HepG2 (cell line): ENCODE measurements around the gene SMLR1. TPM values are rescaled to one million over a fixed set of nuclear protein-coding genes. Genes with fewer than 3 reads are reported as not detected.
A peak's percentile ranks its signal among the peaks of the same experiment; 100 is the strongest.

ENCODE experiments used
- ATAC-seq: fragments of 200-7000 bp; cut with Tn5 transposase; 3 replicates; pipeline ENCODE4 v1.9.1; 2020; ENCODE audit warnings: mild to moderate bottlenecking, moderate library complexity
- BruUV-seq: library from RNA; stranded (reverse); fragments of 400-500 nt; replicated peaks from 2 replicates; lab custom pipeline; 2021; lab: Mats Ljungman, UMichigan
- CTCF ChIA-PET: fragments of 300-600 bp; formaldehyde crosslinking; extraction: SDS; loops from one replicate; lab custom pipeline; 2021; ENCODE audit warnings: low total read pairs, inconsistent platforms, low intra/inter-chr PET ratio; lab: Yijun Ruan, JAX
- POLR2A ChIA-PET: fragments of 350-600 bp; sonication (Branson Sonifier 250); formaldehyde crosslinking; loops from one replicate; lab custom pipeline; 2020; ENCODE audit warnings: antibody characterized with exemption, inconsistent platforms; lab: Yijun Ruan, JAX
- DNase-seq: peaks from one replicate; pipeline ENCODE4 v3.0.0-alpha.2; 2015; ENCODE audit warnings: low spot score
- FAIRE-seq: peaks from 3 replicates; lab custom pipeline; 2011; peaks lifted over from hg19 to GRCh38; lab: Jason Lieb, UNC
- H2AFZ ChIP-seq: one replicate; pipeline ENCODE4 v1.6.1; 2011; ENCODE audit warnings: low read length, inconsistent platforms
- H3K27ac ChIP-seq: fragments of 300-600 bp; 3 replicates; pipeline ENCODE4 v1.8.0; 2011; ENCODE audit warnings: mixed run types, mild to moderate bottlenecking, mixed read lengths, low read length, inconsistent platforms; ENCODE audit not compliant: insufficient read depth; ENCODE audit errors: extremely low read length
- H3K27me3 ChIP-seq, 2 experiments: fragments of 200-600 bp in 1 of 2; 2 replicates in 1 of 2; 3 replicates in 1 of 2; pipeline versions ENCODE4 v1.6.0 to v1.8.0; 2011; ENCODE audit warnings: low read length in 2 of 2, mild to moderate bottlenecking in 2 of 2, moderate library complexity in 2 of 2, inconsistent platforms in 1 of 2; ENCODE audit not compliant: insufficient read depth in 2 of 2, control insufficient read depth in 1 of 2
- H3K36me3 ChIP-seq, 2 experiments: fragments of 200-600 bp in 1 of 2; replicated peaks in 1 of 2; 2 replicates in 1 of 2; 3 replicates in 1 of 2; pipeline versions ENCODE4 v1.5.1 to v1.8.0; 2011; ENCODE audit warnings: low read length in 2 of 2, inconsistent platforms in 1 of 2; ENCODE audit not compliant: insufficient read depth in 2 of 2, control insufficient read depth in 1 of 2
- H3K4me1 ChIP-seq: 2 replicates; pipeline ENCODE4 v1.5.1; 2012; ENCODE audit warnings: low read length, inconsistent platforms; ENCODE audit not compliant: insufficient read depth
- H3K4me2 ChIP-seq: 2 replicates; pipeline ENCODE4 v1.6.0; 2011; ENCODE audit warnings: low read depth, low read length, inconsistent platforms
- H3K4me3 ChIP-seq, 3 experiments: fragments of 200-600 bp in 1 of 3; sonication (generic), shearing (Covaris generic) in 1 of 3; replicated peaks in 1 of 3; 2 replicates each; pipeline ENCODE4 v1.5.1; 2011 to 2016; ENCODE audit warnings: low read length in 3 of 3, inconsistent platforms in 2 of 3, low read depth in 2 of 3, mild to moderate bottlenecking in 2 of 3, control low read depth in 1 of 3, mixed read lengths in 1 of 3; ENCODE audit not compliant: insufficient read depth in 1 of 3
- H3K79me2 ChIP-seq: one replicate; pipeline ENCODE4 v1.6.1; 2011; ENCODE audit warnings: low read length, inconsistent platforms; ENCODE audit not compliant: insufficient read depth
- H3K9ac ChIP-seq: 2 replicates; pipeline ENCODE4 v1.6.0; 2011; ENCODE audit warnings: mild to moderate bottlenecking, low read depth, low read length, inconsistent platforms; ENCODE audit not compliant: insufficient read depth
- H3K9me3 ChIP-seq: 2 replicates; pipeline ENCODE4 v1.5.1; 2012; ENCODE audit warnings: mild to moderate bottlenecking, low read length
- H4K20me1 ChIP-seq: 2 replicates; pipeline ENCODE4 v1.6.0; 2011; ENCODE audit warnings: inconsistent platforms, mild to moderate bottlenecking, low read length, moderate library complexity; ENCODE audit not compliant: insufficient read depth
- DMAP1 ChIP-seq: IDR thresholded peaks from 2 replicates; pipeline ENCODE4 v1.6.1; 2016
- GATAD2A ChIP-seq: IDR thresholded peaks from 2 replicates; pipeline ENCODE4 v1.6.1; 2016
- KAT8 ChIP-seq: IDR thresholded peaks from 2 replicates; pipeline ENCODE4 v1.6.1; 2016; ENCODE audit warnings: missing genetic modification reagents, missing compliant biosample characterization
- MATR3 ChIP-seq: sonication (generic); formaldehyde crosslinking; IDR thresholded peaks from 2 replicates; pipeline ENCODE4 v1.4.0; 2020; ENCODE audit warnings: missing genetic modification reagents
- MAX ChIP-seq: IDR thresholded peaks from 2 replicates; pipeline ENCODE4 v1.6.1; 2012; ENCODE audit warnings: inconsistent platforms
- MEIS1 ChIP-seq: sonication (generic); formaldehyde crosslinking; IDR thresholded peaks from 2 replicates; pipeline ENCODE4 v1.9.0; 2021; ENCODE audit warnings: mild to moderate bottlenecking, missing genetic modification reagents, moderate library complexity, borderline replicate concordance
- RXRB ChIP-seq: IDR thresholded peaks from 2 replicates; pipeline ENCODE4 v1.6.1; 2016; ENCODE audit warnings: borderline replicate concordance, missing genetic modification reagents, missing compliant biosample characterization
- TBX2 ChIP-seq: sonication (generic); formaldehyde crosslinking; IDR thresholded peaks from 2 replicates; pipeline ENCODE4 v1.5.0; 2020; ENCODE audit warnings: missing genetic modification reagents, mild to moderate bottlenecking, borderline replicate concordance
- ZBED4 ChIP-seq: sonication (generic); formaldehyde crosslinking; IDR thresholded peaks from 2 replicates; pipeline ENCODE4 v1.4.0; 2020; ENCODE audit warnings: missing genetic modification reagents, borderline replicate concordance
- ZBTB42 ChIP-seq: sonication (generic); formaldehyde crosslinking; IDR thresholded peaks from 2 replicates; pipeline ENCODE4 v1.5.0; 2020; ENCODE audit warnings: mild to moderate bottlenecking, missing genetic modification reagents
- ZFYVE20 ChIP-seq: sonication (generic); formaldehyde crosslinking; IDR thresholded peaks from 2 replicates; pipeline ENCODE4 v1.8.0; 2023; ENCODE audit warnings: low read depth, mild to moderate bottlenecking, moderate library complexity, missing genetic modification reagents, borderline replicate concordance
- ZMAT3 ChIP-seq: sonication (generic); formaldehyde crosslinking; conservative IDR thresholded peaks from 2 replicates; pipeline ENCODE4 v1.7.0; 2021; ENCODE audit warnings: missing genetic modification reagents
- ZNF101 ChIP-seq: sonication (generic); formaldehyde crosslinking; IDR thresholded peaks from 2 replicates; pipeline ENCODE4 v1.4.0; 2020; ENCODE audit warnings: mild to moderate bottlenecking, low read depth, missing genetic modification reagents, borderline replicate concordance
- ZNF292 ChIP-seq: sonication (generic); formaldehyde crosslinking; IDR thresholded peaks from 2 replicates; pipeline ENCODE4 v1.8.1; 2022; ENCODE audit warnings: mild to moderate bottlenecking, low read depth, missing genetic modification reagents, borderline replicate concordance
- ZNF598 ChIP-seq: sonication (generic); formaldehyde crosslinking; IDR thresholded peaks from 2 replicates; pipeline ENCODE4 v1.5.1; 2020; ENCODE audit warnings: mild to moderate bottlenecking, missing genetic modification reagents, borderline replicate concordance
- ZNF775 ChIP-seq: sonication (generic); formaldehyde crosslinking; IDR thresholded peaks from 2 replicates; pipeline ENCODE4 v1.4.0; 2020; ENCODE audit warnings: missing genetic modification reagents, mild to moderate bottlenecking, moderate library complexity, borderline replicate concordance
- ZNF841 ChIP-seq: sonication (generic); formaldehyde crosslinking; IDR thresholded peaks from 2 replicates; pipeline ENCODE4 v1.8.1; 2023; ENCODE audit warnings: missing genetic modification reagents, borderline replicate concordance
- WGBS: methylation state at CpG from one replicate; pipeline ENCODE4 v1.1.6; 2017; ENCODE audit warnings: low lambda C conversion rate; 5-methylcytosine and 5-hydroxymethylcytosine counted together
- in situ Hi-C: cut with HindIII; loops from 2 replicates; pipeline ENCODE4 v1.10.0; 2017; ENCODE audit warnings: low pct_unique_long_range_greater_than_20kb; ENCODE audit not compliant: extremely low pct_ligation_motif_present
- intact Hi-C: fragments of 100-400 bp; cut with micrococcal nuclease; formaldehyde crosslinking; loops from one replicate; pipeline ENCODE4 v1.10.0; 2022; ENCODE audit not compliant: unreplicated experiment
- polyA plus RNA-seq, 8 experiments: library from polyadenylated mRNA; depleted of rRNA in 3 of 8; stranded (reverse) in 7 of 8; unstranded in 1 of 8; fragments of >200 nt; fragmentation: Illumina TruSeq in 4 of 8; extraction: Trizol in 4 of 8; gene quantifications; 2 replicates each; pipeline versions ENCODE4 v1.2.1 to v1.2.3, GENCODE V29; 2011 to 2016; ENCODE audit warnings: low read depth in 4 of 8, missing spikeins in 1 of 8, mixed read lengths in 1 of 8; ENCODE audit not compliant: insufficient read depth in 1 of 8
- total RNA-seq, 5 experiments: library from RNA; depleted of rRNA; stranded (reverse); fragments of >200 nt; fragmentation: Illumina TruSeq; extraction: Trizol; gene quantifications; 2 replicates each; pipeline ENCODE4 v1.2.3, GENCODE V29; 2016; ENCODE audit warnings: low read depth in 1 of 5

Gene SMLR1
- total and polyA plus RNA-seq, 2 of the 13 experiments (the other 11 are each of a cell fraction or from before 2014, with no cell fraction given) = 41.8 to 104 TPM

DNA sequence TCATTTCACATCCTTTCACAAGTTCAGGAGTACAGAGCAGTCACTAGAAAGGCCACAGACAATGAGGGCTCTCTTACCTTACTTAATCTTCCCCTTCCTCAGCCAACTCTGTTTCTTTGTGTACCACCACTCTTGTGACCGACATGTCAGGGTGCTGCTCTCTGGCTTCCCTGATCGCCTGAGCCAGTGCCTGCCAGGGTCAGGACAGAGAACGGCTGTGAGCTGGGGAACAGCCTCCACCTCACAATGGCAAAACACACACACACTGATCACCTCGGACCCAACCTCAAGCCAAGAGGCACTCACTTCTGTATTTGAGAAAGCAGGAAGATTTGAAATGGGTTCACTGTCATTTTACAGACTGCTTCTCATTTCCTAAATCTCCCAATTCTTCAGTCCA lies 30.8 kb downstream of the SMLR1 start (continued):
- peak; percentile 3; the same call in 1 of the 2 replicates for TF ChIP-seq TBX2 (CRISPR knock-in tag)
- TF ChIP-seq ZNF775 (CRISPR knock-in tag) = 0 out of 2 replicates have a peak, but pooled peaks have one; percentile 13
- peak; percentile 65; the same call in 1 of the 2 replicates for TF ChIP-seq ZNF598
- TF ChIP-seq, all 625 proteins: peak for 12

DNA sequence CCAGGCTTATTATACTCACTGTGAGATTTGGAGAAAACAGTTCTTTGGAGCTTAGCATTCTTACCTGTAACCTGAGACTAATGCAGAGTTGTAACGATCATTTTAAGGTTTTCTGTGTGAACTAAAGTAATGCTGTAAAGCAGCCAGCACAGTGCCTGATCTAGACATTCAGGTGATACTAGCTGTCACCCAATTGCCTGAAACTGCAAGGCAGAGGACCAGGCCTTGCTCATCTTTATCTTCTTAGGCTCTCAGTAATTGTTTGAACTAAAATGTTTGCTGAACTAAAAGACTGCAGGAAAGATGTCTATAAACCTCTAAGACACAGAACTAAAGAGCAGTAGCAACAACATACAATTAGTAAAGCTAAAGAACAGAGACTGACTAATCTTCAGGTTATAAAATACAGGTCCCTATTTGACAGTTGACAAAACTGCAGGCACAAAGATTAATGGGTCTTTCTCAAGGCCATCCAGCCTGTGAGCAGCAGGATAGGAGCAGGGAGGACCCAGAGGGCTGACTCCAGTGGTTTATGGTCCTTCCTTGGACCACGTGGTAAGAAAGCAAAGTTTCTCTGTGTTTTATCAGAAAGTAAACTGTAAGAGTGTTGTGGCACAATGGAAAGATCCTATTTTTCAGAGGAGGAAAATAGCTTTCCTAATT lies 31.4 kb downstream of the SMLR1 start:
- peaks cover 78% of the 10 kb centered on the region for H3K4me1 ChIP-seq
- peak overlapping the region; percentile 19; the same call in 1 of the 2 replicates for H3K4me2 ChIP-seq
- POLR2A ChIA-PET = interaction anchor here (1.2 to 2.4 kb wide), 2 partner anchors 29 to 31 kb away, joined by 3 to 14 read pairs; partner anchors contain the start of gene SMLR1
- peak; percentile 61 for ATAC-seq
- H3K79me2 ChIP-seq = no peaks in the 10 kb centered on the region
- no TSS peak for BruUV-seq
- peak; percentile 55 for DNase-seq
- in situ Hi-C loops (no loop called here), intact Hi-C loops (no loop called here)
- H3K9ac ChIP-seq = no peak overlapping the region
- CTCF ChIA-PET = no interaction called here
- no peak overlapping the region for H2AFZ ChIP-seq
- H3K4me3 ChIP-seq = no peak overlapping the region
- peaks cover 4% of the 10 kb centered on the region; the same call in 1 of the 2 replicates for H3K9me3 ChIP-seq
- no peaks in the 10 kb centered on the region for H3K27me3 ChIP-seq
- H3K27ac ChIP-seq = peak overlapping the region; percentile 50
- H4K20me1 ChIP-seq = no peaks in the 10 kb centered on the region
- FAIRE-seq = peak; percentile 43
- WGBS = 30% methylated on average over 2 of the region's 2 CpGs
- peaks cover 0 to 1% of the 10 kb centered on the region in 2 experiments; a peak in 2 of 5 replicates for H3K36me3 ChIP-seq
- peak; percentile 63 for TF ChIP-seq MAX
- TF ChIP-seq ZNF841 (CRISPR knock-in tag) = no peak
- no peak for TF ChIP-seq ZNF101 (CRISPR knock-in tag)
- TF ChIP-seq ZMAT3 (CRISPR knock-in tag) = 0 out of 2 replicates have a peak, but pooled peaks have one; percentile 55
- TF ChIP-seq RXRB (CRISPR knock-in tag) = peak; percentile 20; the same call in 1 of the 2 replicates
- no peak for TF ChIP-seq ZFYVE20 (CRISPR knock-in tag)
- TF ChIP-seq DMAP1 = no peak
- TF ChIP-seq ZNF292 = peak; percentile 71; the same call in 1 of the 2 replicates
- TF ChIP-seq GATAD2A (CRISPR knock-in tag) = peak; percentile 73
- TF ChIP-seq ZBTB42 (CRISPR knock-in tag) = 0 out of 2 replicates have a peak, but pooled peaks have one; percentile 71
- no peak for TF ChIP-seq ZBED4 (CRISPR knock-in tag)
- no peak for TF ChIP-seq MATR3
- 0 out of 2 replicates have a peak, but pooled peaks have one; percentile 19 for TF ChIP-seq KAT8 (CRISPR knock-in tag)
- peak; percentile 82; the same call in 1 of the 2 replicates for TF ChIP-seq MEIS1 (CRISPR knock-in tag)
